Measurements from ENCODE around the gene SLC45A1.

Gene SLC45A1

GRCh38 chr1:8334106-8334851 lies 16.4 kb downstream of the SLC45A1 start:
- Histone ChIP-seq H3K4me2 (ENCODE audit: low read depth, low read length, poor library complexity, severe bottlenecking) (no peak overlapping the region), H3K9ac (ENCODE audit: low read depth, low read length, poor library complexity, severe bottlenecking) (no peak overlapping the region), H2AFZ (ENCODE audit: low read length) (no peak overlapping the region), H3K36me3 (ENCODE audit: insufficient read depth, low read length) (no peaks in the 10 kb centered on the region), H3K9me2 (replicated peaks; ENCODE audit: low read depth, low read length) (no peaks in the 10 kb centered on the region), H3K27me3 (ENCODE audit: insufficient read depth, low read length, poor library complexity, severe bottlenecking) (no peaks in the 10 kb centered on the region), H3K9me3 (ENCODE audit: insufficient read depth, low read depth, low read length) (no peaks in the 10 kb centered on the region; the same call in 1 of the 2 replicates), H3K4me3 (ENCODE audit: low read length, poor library complexity, severe bottlenecking) (no peak overlapping the region), H3F3A (ENCODE audit: low read depth) (no peaks in the 10 kb centered on the region), H4K20me1 (ENCODE audit: insufficient read depth, low read length, poor library complexity, severe bottlenecking) (no peaks in the 10 kb centered on the region), H3K79me2 (ENCODE audit: insufficient read depth, low read length) (no peaks in the 10 kb centered on the region), H3K4me1 (ENCODE audit: insufficient read depth, low read length, poor library complexity, severe bottlenecking) (no peaks in the 10 kb centered on the region)
- TF ChIP-seq, protein P1, sequence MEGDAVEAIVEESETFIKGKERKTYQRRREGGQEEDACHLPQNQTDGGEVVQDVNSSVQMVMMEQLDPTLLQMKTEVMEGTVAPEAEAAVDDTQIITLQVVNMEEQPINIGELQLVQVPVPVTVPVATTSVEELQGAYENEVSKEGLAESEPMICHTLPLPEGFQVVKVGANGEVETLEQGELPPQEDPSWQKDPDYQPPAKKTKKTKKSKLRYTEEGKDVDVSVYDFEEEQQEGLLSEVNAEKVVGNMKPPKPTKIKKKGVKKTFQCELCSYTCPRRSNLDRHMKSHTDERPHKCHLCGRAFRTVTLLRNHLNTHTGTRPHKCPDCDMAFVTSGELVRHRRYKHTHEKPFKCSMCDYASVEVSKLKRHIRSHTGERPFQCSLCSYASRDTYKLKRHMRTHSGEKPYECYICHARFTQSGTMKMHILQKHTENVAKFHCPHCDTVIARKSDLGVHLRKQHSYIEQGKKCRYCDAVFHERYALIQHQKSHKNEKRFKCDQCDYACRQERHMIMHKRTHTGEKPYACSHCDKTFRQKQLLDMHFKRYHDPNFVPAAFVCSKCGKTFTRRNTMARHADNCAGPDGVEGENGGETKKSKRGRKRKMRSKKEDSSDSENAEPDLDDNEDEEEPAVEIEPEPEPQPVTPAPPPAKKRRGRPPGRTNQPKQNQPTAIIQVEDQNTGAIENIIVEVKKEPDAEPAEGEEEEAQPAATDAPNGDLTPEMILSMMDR (conservative IDR thresholded peaks at IDR 0.05; ENCODE audit: low read length) = no peak
- no peak for TF ChIP-seq EZH2phosphoT487 (IDR thresholded peaks at IDR 0.05; ENCODE audit: borderline replicate concordance)

- Histone ChIP-seq H3K9ac (ENCODE audit: low read depth, low read length, poor library complexity, severe bottlenecking) (no peak overlapping the region), H3K4me3 (ENCODE audit: low read length, poor library complexity, severe bottlenecking) (no peak overlapping the region), H3K4me2 (ENCODE audit: low read depth, low read length, poor library complexity, severe bottlenecking) (no peak overlapping the region), H3K79me2 (ENCODE audit: insufficient read depth, low read length) (no peaks in the 10 kb centered on the region), H3K9me3 (ENCODE audit: insufficient read depth, low read depth, low read length) (no peaks in the 10 kb centered on the region; the same call in 1 of the 2 replicates), H3K36me3 (ENCODE audit: insufficient read depth, low read length) (no peaks in the 10 kb centered on the region), H2AFZ (ENCODE audit: low read length) (no peak overlapping the region), H3K4me1 (ENCODE audit: insufficient read depth, low read length, poor library complexity, severe bottlenecking) (no peaks in the 10 kb centered on the region), H3F3A (ENCODE audit: low read depth) (no peaks in the 10 kb centered on the region), H4K20me1 (ENCODE audit: insufficient read depth, low read length, poor library complexity, severe bottlenecking) (no peaks in the 10 kb centered on the region), H3K27me3 (ENCODE audit: insufficient read depth, low read length, poor library complexity, severe bottlenecking) (no peaks in the 10 kb centered on the region), H3K9me2 (replicated peaks; ENCODE audit: low read depth, low read length) (no peaks in the 10 kb centered on the region)
- TF ChIP-seq, protein P1 (conservative IDR thresholded peaks at IDR 0.05; ENCODE audit: low read length) = no peak
- TF ChIP-seq EZH2phosphoT487 (IDR thresholded peaks at IDR 0.05; ENCODE audit: borderline replicate concordance) = no peak
These were observed 17.3 kb downstream of the SLC45A1 start for GRCh38 chr1:8335246-8335645.

DNA sequence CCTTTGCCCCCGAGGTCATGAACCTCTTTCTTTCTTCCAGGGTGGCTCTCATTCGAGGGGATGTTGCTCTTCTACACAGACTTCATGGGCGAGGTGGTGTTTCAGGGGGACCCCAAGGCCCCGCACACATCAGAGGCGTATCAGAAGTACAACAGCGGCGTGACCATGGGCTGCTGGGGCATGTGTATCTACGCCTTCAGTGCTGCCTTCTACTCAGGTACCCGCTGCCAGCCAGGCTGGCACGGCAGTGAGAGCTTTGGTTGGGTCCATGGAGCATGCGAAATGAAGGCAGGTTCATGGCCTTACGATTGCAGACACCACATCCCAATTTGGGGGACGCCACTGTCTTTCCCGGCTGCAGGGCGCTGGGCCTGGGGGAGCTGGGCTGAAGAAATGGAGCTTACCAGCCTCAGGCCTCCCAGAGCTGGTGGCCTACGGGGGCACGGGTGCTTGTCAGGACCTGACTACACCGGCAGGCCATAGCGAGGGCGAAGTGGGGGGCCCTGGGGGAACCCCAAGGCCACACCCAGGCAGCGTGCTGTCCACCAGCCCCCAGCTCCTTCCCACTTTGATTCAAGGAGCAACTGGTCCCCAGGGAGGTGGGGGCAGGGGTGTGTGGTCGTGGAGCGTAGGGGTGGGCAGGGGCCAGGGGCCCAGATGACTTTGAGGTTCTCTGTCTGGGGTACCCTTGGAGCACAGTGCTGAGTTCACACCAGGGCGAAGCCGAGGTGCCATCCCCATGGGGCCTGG lies 20.0 kb downstream of the SLC45A1 start:
- no peak for TF ChIP-seq EZH2phosphoT487 (IDR thresholded peaks at IDR 0.05; ENCODE audit: borderline replicate concordance)
- TF ChIP-seq, protein P1 (conservative IDR thresholded peaks at IDR 0.05; ENCODE audit: low read length) = no peak
- Histone ChIP-seq H3K4me3 (ENCODE audit: low read length, poor library complexity, severe bottlenecking) (no peak overlapping the region), H3K79me2 (ENCODE audit: insufficient read depth, low read length) (no peaks in the 10 kb centered on the region), H3K4me2 (ENCODE audit: low read depth, low read length, poor library complexity, severe bottlenecking) (no peak overlapping the region), H3K9me3 (ENCODE audit: insufficient read depth, low read depth, low read length) (no peaks in the 10 kb centered on the region; the same call in 1 of the 2 replicates), H3K27me3 (ENCODE audit: insufficient read depth, low read length, poor library complexity, severe bottlenecking) (no peaks in the 10 kb centered on the region), H3K36me3 (ENCODE audit: insufficient read depth, low read length) (no peaks in the 10 kb centered on the region), H2AFZ (ENCODE audit: low read length) (no peak overlapping the region), H4K20me1 (ENCODE audit: insufficient read depth, low read length, poor library complexity, severe bottlenecking) (no peaks in the 10 kb centered on the region), H3K9ac (ENCODE audit: low read depth, low read length, poor library complexity, severe bottlenecking) (no peak overlapping the region), H3K9me2 (replicated peaks; ENCODE audit: low read depth, low read length) (no peaks in the 10 kb centered on the region), H3K4me1 (ENCODE audit: insufficient read depth, low read length, poor library complexity, severe bottlenecking) (no peaks in the 10 kb centered on the region), H3F3A (ENCODE audit: low read depth) (no peaks in the 10 kb centered on the region)

Data from Loucy (cell line).